Glutamatergic neuron (in vitro differentiated cells): ENCODE results near the gene TBC1D8. TPM values are rescaled to one million over a fixed set of nuclear protein-coding genes. Genes with fewer than 3 reads are reported as not detected.

Experiments used
- DNase-seq: peaks from one replicate; pipeline ENCODE4 v3.0.0; 2022
- H3K27ac Mint-ChIP-seq: one replicate; pipeline ENCODE4 v1.8.0; 2020; ENCODE audit warnings: mild to moderate bottlenecking, mixed read lengths, inconsistent platforms; ENCODE audit not compliant: unreplicated experiment
- H3K27me3 Mint-ChIP-seq: one replicate; pipeline ENCODE4 v1.8.0; 2020; ENCODE audit warnings: mild to moderate bottlenecking, moderate library complexity, mixed read lengths, inconsistent platforms; ENCODE audit not compliant: unreplicated experiment
- H3K36me3 Mint-ChIP-seq: one replicate; pipeline ENCODE4 v1.8.0; 2020; ENCODE audit warnings: mild to moderate bottlenecking, mixed read lengths, inconsistent platforms; ENCODE audit not compliant: unreplicated experiment
- H3K4me1 Mint-ChIP-seq: one replicate; pipeline ENCODE4 v1.8.0; 2020; ENCODE audit warnings: mild to moderate bottlenecking, low read depth, mixed read lengths, inconsistent platforms; ENCODE audit not compliant: unreplicated experiment
- H3K4me3 Mint-ChIP-seq: one replicate; pipeline ENCODE4 v1.8.0; 2020; ENCODE audit warnings: mild to moderate bottlenecking, mixed read lengths, inconsistent platforms; ENCODE audit not compliant: unreplicated experiment
- H3K9me3 Mint-ChIP-seq: one replicate; pipeline ENCODE4 v1.8.0; 2020; ENCODE audit warnings: mild to moderate bottlenecking, moderate library complexity, mixed read lengths, inconsistent platforms; ENCODE audit not compliant: unreplicated experiment
- CTCF ChIP-seq: fragments of 200-600 bp; sonication (generic); IDR thresholded peaks from one replicate; pipeline ENCODE4 v1.5.0; 2021; ENCODE audit not compliant: partially characterized antibody, unreplicated experiment
- total RNA-seq: library from RNA; stranded (reverse); fragmentation: NEBNext Ultra II Directional; extraction: Animal tissue kit (Norgen Biotek cat#: 25700); gene quantifications from one replicate; pipeline ENCODE4 v1.2.1, GENCODE V29; 2021; ENCODE audit not compliant: unreplicated experiment

Gene TBC1D8
- total RNA-seq, 1 donor from 2014 or later, result 14.6 TPM

- H3K9me3 Mint-ChIP-seq, result peaks cover 4% of the 10 kb centered on the region
- no peak for TF ChIP-seq CTCF
- H3K27me3 Mint-ChIP-seq, result peaks cover 6% of the 10 kb centered on the region
- peaks cover 21% of the 10 kb centered on the region for H3K4me1 Mint-ChIP-seq
- H3K36me3 Mint-ChIP-seq, result no peaks in the 10 kb centered on the region
- H3K4me3 Mint-ChIP-seq, result no peak overlapping the region
- H3K27ac Mint-ChIP-seq, result no peak overlapping the region
- DNase-seq, result no peak
These were observed 173.7 kb downstream of the TBC1D8 start for GRCh38 chr2:100977511-100977910.

GRCh38 chr2:100976645-100977391 is 174.4 kb downstream of the TBC1D8 start:
- Mint-ChIP-seq H3K4me3 (no peak overlapping the region), H3K36me3 (no peaks in the 10 kb centered on the region), H3K4me1 (peaks cover 16% of the 10 kb centered on the region), H3K9me3 (peaks cover 4% of the 10 kb centered on the region), H3K27me3 (peaks cover 6% of the 10 kb centered on the region), H3K27ac (no peak overlapping the region)
- DNase-seq, result no peak
- no peak for TF ChIP-seq CTCF

GRCh38 chr2:100976061-100976460 is 175.1 kb downstream of the TBC1D8 start:
- Mint-ChIP-seq H3K27me3 (peaks cover 6% of the 10 kb centered on the region), H3K4me1 (peaks cover 14% of the 10 kb centered on the region), H3K27ac (no peak overlapping the region), H3K9me3 (peaks cover 4% of the 10 kb centered on the region), H3K4me3 (no peak overlapping the region), H3K36me3 (no peaks in the 10 kb centered on the region)
- no peak for DNase-seq
- TF ChIP-seq CTCF, result no peak

- no peak overlapping the region for H3K27ac Mint-ChIP-seq
These were observed 175.7 kb downstream of the TBC1D8 start for GRCh38 chr2:100975521-100975785.

More at GRCh38 chr2:100975521-100975785, 175.7 kb downstream of the TBC1D8 start:
- Mint-ChIP-seq H3K27me3 (peaks cover 6% of the 10 kb centered on the region), H3K9me3 (peaks cover 4% of the 10 kb centered on the region), H3K4me3 (no peak overlapping the region), H3K4me1 (peaks cover 11% of the 10 kb centered on the region), H3K36me3 (no peaks in the 10 kb centered on the region)
- no peak for DNase-seq
- TF ChIP-seq CTCF, result no peak
